Measurements from ENCODE around the gene KRTAP10-5. TPM values are rescaled to one million over a fixed set of nuclear protein-coding genes. Genes with fewer than 3 reads are reported as not detected.

The KRTAP10-5 gene
- total and polyA plus RNA-seq, 9 of the 15 experiments (the other 6 are each of a cell fraction or from before 2014, with no cell fraction given): not detected

- TF ChIP-seq MXD1 (CRISPR knock-in tag; IDR thresholded peaks at IDR 0.05; ENCODE audit: borderline replicate concordance, poor library complexity, severe bottlenecking): no peak
- TF ChIP-seq MGA (IDR thresholded peaks at IDR 0.05): peak; percentile 47; the same call in 1 of the 2 replicates
- TF ChIP-seq NFATC3 (IDR thresholded peaks at IDR 0.05): no peak
- TF ChIP-seq ZNF668 (CRISPR knock-in tag; IDR thresholded peaks at IDR 0.05): no peak
- TF ChIP-seq MAFK (IDR thresholded peaks at IDR 0.05; ENCODE audit: low read length): peak; percentile 3; the same call in 1 of the 2 replicates
- TF ChIP-seq MAFF (IDR thresholded peaks at IDR 0.05; ENCODE audit: low read length): no peak
- TF ChIP-seq ZNF146 (CRISPR knock-in tag; IDR thresholded peaks at IDR 0.05; ENCODE audit: unreplicated experiment): no peak
- no peak for TF ChIP-seq HNRNPH1 (optimal IDR thresholded peaks at IDR 0.05; ENCODE audit: low read depth, low read length)
- no peak for TF ChIP-seq LEF1 (IDR thresholded peaks at IDR 0.05)
- no peak for TF ChIP-seq BMI1 (IDR thresholded peaks at IDR 0.05; ENCODE audit: low read length)
- peak; percentile 21; the same call in 1 of the 2 replicates for TF ChIP-seq L3MBTL2 (IDR thresholded peaks at IDR 0.05)
- TF ChIP-seq BACH1 (tag; IDR thresholded peaks at IDR 0.05): no peak
- no peak for TF ChIP-seq BRCA1 (IDR thresholded peaks at IDR 0.05)
- no peak for TF ChIP-seq BRCA1 (CRISPR knock-in tag; IDR thresholded peaks at IDR 0.05)
- TF ChIP-seq ZNF384 (IDR thresholded peaks at IDR 0.05; ENCODE audit: low read depth, low read length): no peak
- no peak for TF ChIP-seq E2F4 (CRISPR knock-in tag; IDR thresholded peaks at IDR 0.05; ENCODE audit: low read depth)
- no peak for TF ChIP-seq ZNF644 (tag; IDR thresholded peaks at IDR 0.05; ENCODE audit: low read depth)
Observed at GRCh38 chr21:44596068-44596725, 15.8 kb upstream of the KRTAP10-5 start (continued).
